ENCODE data around the gene CACNA2D1. TPM values are rescaled to one million over a fixed set of nuclear protein-coding genes. Genes with fewer than 3 reads are reported as not detected.

Gene CACNA2D1
- total RNA-seq, 1 experiment from 2014 or later, result 0.77 TPM

GRCh38 chr7:82156168-82156567 is 287.4 kb downstream of the CACNA2D1 start:
- Histone ChIP-seq H3F3A (ENCODE audit: low read length, unreplicated experiment) (no peaks in the 10 kb centered on the region), H2AFZ (ENCODE audit: low read length) (no peak overlapping the region), H4K20me1 (ENCODE audit: low read length) (no peaks in the 10 kb centered on the region), H3K27me3 (ENCODE audit: low read length) (peaks cover 18% of the 10 kb centered on the region; the same call in 1 of the 2 replicates), H3K9me3 (ENCODE audit: low read length) (no peaks in the 10 kb centered on the region), H3K9ac (ENCODE audit: low read length) (no peak overlapping the region), H3K9me2 (replicated peaks; ENCODE audit: low read length) (no peaks in the 10 kb centered on the region), H3K79me2 (ENCODE audit: low read length) (no peaks in the 10 kb centered on the region), H3K36me3 (ENCODE audit: low read depth, low read length) (no peaks in the 10 kb centered on the region), H3K4me3 (ENCODE audit: low read length) (no peak overlapping the region), H3K4me2 (ENCODE audit: low read length) (no peak overlapping the region), H3K27ac (ENCODE audit: low read length) (no peak overlapping the region), H3K4me1 (ENCODE audit: insufficient read depth, low read length) (no peaks in the 10 kb centered on the region; the same call in 1 of the 2 replicates)
- ATAC-seq (no peak), DNase-seq (no peak)
- CTCF ChIA-PET, result no interaction called here
- no peak for TF ChIP-seq EZH2phosphoT487 (IDR thresholded peaks at IDR 0.05; ENCODE audit: borderline replicate concordance, low read length)
- BruUV-seq (replicated peaks), result no TSS peak
- intact Hi-C loops (cut with micrococcal nuclease), result loop anchor here (5.0 kb wide), 3 partner anchors 49 to 571 kb away; no protein-coding TSS in a partner anchor
- POLR2A ChIA-PET (ENCODE audit: unreplicated experiment), result no interaction called here

- ChIA-PET CTCF (no interaction called here), POLR2A (ENCODE audit: unreplicated experiment) (no interaction called here)
- Histone ChIP-seq H3K9me3 (ENCODE audit: low read length) (no peaks in the 10 kb centered on the region), H3F3A (ENCODE audit: low read length, unreplicated experiment) (no peaks in the 10 kb centered on the region), H4K20me1 (ENCODE audit: low read length) (no peaks in the 10 kb centered on the region), H3K4me2 (ENCODE audit: low read length) (no peak overlapping the region), H3K9ac (ENCODE audit: low read length) (no peak overlapping the region), H3K79me2 (ENCODE audit: low read length) (no peaks in the 10 kb centered on the region), H3K36me3 (ENCODE audit: low read depth, low read length) (no peaks in the 10 kb centered on the region), H3K9me2 (replicated peaks; ENCODE audit: low read length) (no peaks in the 10 kb centered on the region), H3K4me1 (ENCODE audit: insufficient read depth, low read length) (no peaks in the 10 kb centered on the region; the same call in 1 of the 2 replicates), H3K27ac (ENCODE audit: low read length) (no peak overlapping the region), H2AFZ (ENCODE audit: low read length) (no peak overlapping the region), H3K4me3 (ENCODE audit: low read length) (no peak overlapping the region), H3K27me3 (ENCODE audit: low read length) (peaks cover 18% of the 10 kb centered on the region)
- BruUV-seq (replicated peaks), result no TSS peak
- DNase-seq, result no peak
- no peak for ATAC-seq
- intact Hi-C loops (cut with micrococcal nuclease), result loop anchor here (5.0 kb wide), 3 partner anchors 47 to 573 kb away; no protein-coding TSS in a partner anchor
- TF ChIP-seq EZH2 (IDR thresholded peaks at IDR 0.05; ENCODE audit: low read length, unreplicated experiment) (no peak), EZH2phosphoT487 (IDR thresholded peaks at IDR 0.05; ENCODE audit: borderline replicate concordance, low read length) (no peak), CTCF (conservative IDR thresholded peaks at IDR 0.05; ENCODE audit: low read depth, low read length) (no peak)
Observed at GRCh38 chr7:82154728-82155127, 288.8 kb downstream of the CACNA2D1 start.

- Histone ChIP-seq H3F3A (ENCODE audit: low read length, unreplicated experiment) (no peaks in the 10 kb centered on the region), H3K36me3 (ENCODE audit: low read depth, low read length) (no peaks in the 10 kb centered on the region), H3K79me2 (ENCODE audit: low read length) (no peaks in the 10 kb centered on the region), H3K9ac (ENCODE audit: low read length) (no peak overlapping the region), H3K27me3 (ENCODE audit: low read length) (peaks cover 18% of the 10 kb centered on the region), H3K4me2 (ENCODE audit: low read length) (no peak overlapping the region), H3K4me3 (ENCODE audit: low read length) (no peak overlapping the region), H3K9me3 (ENCODE audit: low read length) (no peaks in the 10 kb centered on the region), H3K27ac (ENCODE audit: low read length) (no peak overlapping the region), H2AFZ (ENCODE audit: low read length) (no peak overlapping the region), H4K20me1 (ENCODE audit: low read length) (no peaks in the 10 kb centered on the region), H3K9me2 (replicated peaks; ENCODE audit: low read length) (no peaks in the 10 kb centered on the region), H3K4me1 (ENCODE audit: insufficient read depth, low read length) (no peaks in the 10 kb centered on the region; the same call in 1 of the 2 replicates)
- POLR2A ChIA-PET (ENCODE audit: unreplicated experiment), result no interaction called here
- TF ChIP-seq EZH2phosphoT487 (IDR thresholded peaks at IDR 0.05; ENCODE audit: borderline replicate concordance, low read length), result no peak
- TF ChIP-seq EZH2 (IDR thresholded peaks at IDR 0.05; ENCODE audit: low read length, unreplicated experiment), result no peak
- no peak for TF ChIP-seq CTCF (conservative IDR thresholded peaks at IDR 0.05; ENCODE audit: low read depth, low read length)
- CTCF ChIA-PET, result no interaction called here
- ATAC-seq, result no peak
- BruUV-seq (replicated peaks), result no TSS peak
- DNase-seq, result no peak
- intact Hi-C loops (cut with micrococcal nuclease), result no loop called here
Observed at GRCh38 chr7:82153776-82154175, 289.8 kb downstream of the CACNA2D1 start.

Measured in PC-3 (cell line).